GM19395 (cell line): ENCODE results near the gene GBP2.
A peak's percentile ranks its signal among the peaks of the same experiment; 100 is the strongest.
"Not testable (repeated sequence)": the region's sequence is repeated elsewhere in the genome, so short reads cannot be mapped to it uniquely, and the experiment has no call there.

Experiments
- ATAC-seq: cut with Tn5 transposase; IDR thresholded peaks from one replicate; pipeline ENCODE4 v1.9.1; 2021; ENCODE audit warnings: mild to moderate bottlenecking, moderate library complexity; ENCODE audit not compliant: unreplicated experiment

GBP2 gene

DNA sequence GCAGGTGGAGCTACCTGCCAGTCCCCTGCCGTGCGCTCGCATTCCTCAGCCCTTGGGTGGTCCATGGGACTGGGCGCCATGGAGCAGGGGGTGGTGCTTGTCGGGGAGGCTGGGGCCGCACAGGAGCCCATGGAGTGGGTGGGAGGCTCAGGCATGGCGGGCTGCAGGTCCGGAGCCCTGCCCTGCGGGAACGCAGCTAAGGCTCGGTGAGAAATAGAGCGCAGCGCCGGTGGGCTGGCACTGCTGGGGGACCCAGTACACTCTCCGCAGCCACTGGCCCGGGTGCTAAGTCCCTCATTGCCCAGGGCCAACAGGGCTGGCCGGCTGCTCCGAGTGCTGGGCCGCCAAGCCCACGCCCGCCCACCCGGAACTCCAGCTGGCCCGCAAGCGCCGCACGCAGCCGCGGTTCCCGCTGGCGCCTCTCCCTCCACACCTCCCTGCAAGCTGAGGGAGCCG is 2.1 kb upstream of the GBP2 start:
- not testable (repeated sequence) for ATAC-seq

DNA sequence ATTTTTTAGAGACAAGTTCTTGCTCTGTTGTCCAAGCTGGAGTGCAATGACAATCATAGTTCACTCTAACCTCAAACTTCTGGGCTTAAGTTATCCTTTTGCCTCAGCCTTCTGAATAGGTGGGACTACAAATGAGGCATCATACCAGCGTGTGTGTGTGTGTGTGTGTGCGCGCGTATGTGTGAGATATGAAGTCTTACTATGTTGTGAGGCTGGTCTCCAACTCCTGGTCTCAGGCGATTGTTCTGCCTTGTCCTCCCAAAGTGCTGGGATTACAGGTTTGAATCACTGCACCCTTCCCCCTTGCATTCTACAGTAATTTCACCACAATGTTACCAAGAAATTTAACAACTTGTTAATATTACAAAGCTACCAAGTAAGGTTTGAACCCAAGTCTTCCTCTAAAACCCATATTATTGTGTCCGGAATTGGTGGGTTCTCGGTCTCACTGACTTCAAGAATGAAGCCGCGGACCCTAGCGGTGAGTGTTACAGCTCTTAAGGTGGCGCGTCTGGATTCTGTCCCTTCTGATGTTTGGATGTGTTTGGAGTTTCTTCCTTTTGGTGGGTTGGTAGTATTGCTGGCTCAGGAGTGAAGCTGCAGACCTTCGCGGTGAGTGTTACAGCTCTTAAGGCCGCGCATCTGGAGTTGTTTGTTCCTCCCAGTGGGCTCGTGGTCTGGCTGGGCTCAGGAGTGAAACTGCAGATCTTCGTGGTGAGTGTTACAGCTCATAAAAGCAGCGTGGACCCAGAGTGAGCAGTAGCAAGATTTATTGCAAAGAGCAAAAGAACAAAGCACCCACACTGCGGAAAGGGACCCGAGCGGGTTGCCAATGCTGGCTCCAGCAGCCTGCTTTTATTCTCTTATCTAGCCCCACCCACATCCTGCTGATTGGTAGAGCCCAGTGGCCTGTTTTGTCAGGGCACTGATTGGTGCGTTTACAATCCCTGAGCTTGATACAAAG is 970 bp upstream of the GBP2 start:
- ATAC-seq = peak; percentile 1

DNA sequence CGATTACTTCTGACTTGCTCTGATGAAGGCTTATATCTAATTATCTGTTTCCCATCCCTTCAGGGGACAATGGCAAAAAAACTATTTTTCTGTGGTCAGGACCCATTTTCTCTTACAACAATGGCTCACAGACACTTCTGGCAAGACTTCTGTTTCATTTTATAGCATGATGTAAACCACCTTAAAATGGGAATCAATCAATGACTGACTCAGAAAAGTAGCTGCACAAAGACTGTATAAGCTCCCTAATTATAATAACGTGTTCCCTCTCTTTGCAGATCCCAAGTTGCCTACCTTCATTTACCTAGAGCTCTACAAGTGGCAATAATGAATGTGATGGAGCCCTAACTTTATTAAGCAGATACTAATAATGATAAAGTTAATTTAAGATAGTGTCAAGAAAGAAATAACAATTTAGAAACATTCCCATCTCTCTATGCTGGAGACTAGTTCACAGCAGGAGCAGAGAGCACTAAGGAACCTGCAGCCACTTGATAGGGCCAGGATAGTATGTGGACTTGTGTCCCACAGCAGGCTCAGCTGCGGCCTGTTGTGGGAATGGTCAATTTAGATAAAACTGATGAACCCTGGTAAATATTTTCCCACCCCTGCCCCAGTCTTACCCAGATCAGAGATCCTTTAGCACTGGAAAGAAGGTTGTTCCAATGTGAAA is 538 bp downstream of the GBP2 start:
- peak; percentile 27 for ATAC-seq

- ATAC-seq = no peak
Observed at GRCh38 chr1:89121641-89122040, 4.3 kb downstream of the GBP2 start.

GRCh38 chr1:89114662-89115061 is 11.3 kb downstream of the GBP2 start:
- no peak for ATAC-seq

DNA sequence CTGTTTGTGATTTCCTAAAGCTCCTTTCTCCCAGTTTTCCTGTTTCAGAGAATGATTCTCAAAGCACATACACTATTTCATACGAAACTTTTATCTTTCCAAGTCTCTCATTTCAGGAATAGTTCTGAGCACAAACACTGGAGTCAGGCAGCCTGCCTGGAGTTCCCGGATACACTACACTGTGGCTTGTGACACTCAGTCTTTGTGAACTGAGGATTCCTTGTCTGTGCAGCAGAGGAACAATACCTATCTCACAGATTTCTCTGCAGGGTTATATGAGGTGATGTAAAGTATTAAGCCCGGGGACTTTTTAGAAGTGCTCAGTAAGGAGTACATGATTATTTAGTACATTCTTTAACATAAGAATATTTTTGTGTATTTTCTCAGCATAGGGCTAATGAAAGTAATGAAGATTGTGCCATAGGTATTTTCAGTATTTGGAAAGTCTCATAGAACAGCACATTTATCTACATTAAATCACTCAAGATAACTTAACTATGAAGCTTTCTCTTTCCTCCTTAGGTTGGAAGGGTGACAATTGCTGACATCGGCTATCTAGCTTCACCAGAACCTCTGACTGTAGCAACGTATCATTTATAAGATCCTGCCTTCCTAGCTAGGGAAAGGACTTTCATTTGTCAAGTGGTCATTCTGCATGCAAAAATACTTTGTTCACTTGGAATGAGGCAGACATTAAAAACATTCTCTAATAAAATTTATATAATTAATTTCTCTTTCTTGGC is 12.9 kb downstream of the GBP2 start:
- ATAC-seq = no peak

GRCh38 chr1:89104687-89105086 is 21.2 kb downstream of the GBP2 start:
- ATAC-seq = no peak

- no peak for ATAC-seq
Observed at GRCh38 chr1:89104147-89104546, 21.8 kb downstream of the GBP2 start.

DNA sequence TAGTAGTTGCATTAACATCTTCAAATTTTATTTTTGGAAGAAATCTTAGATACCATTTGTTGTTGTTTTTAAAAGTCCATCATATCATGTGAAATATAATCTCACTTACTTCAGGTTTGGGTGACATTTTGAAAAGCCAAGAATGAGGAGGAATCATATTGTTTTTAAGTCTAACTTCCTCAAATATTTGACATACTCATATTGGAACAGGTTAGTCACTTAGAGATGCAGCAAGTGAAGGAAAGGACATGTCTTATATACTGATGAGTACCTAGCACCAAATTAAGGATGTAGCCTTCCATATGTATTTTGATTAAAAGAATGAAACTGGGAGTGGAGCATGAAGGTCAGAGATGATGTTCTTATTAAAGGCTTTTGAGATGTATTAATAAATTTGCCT is 23.9 kb downstream of the GBP2 start:
- ATAC-seq = no peak

DNA sequence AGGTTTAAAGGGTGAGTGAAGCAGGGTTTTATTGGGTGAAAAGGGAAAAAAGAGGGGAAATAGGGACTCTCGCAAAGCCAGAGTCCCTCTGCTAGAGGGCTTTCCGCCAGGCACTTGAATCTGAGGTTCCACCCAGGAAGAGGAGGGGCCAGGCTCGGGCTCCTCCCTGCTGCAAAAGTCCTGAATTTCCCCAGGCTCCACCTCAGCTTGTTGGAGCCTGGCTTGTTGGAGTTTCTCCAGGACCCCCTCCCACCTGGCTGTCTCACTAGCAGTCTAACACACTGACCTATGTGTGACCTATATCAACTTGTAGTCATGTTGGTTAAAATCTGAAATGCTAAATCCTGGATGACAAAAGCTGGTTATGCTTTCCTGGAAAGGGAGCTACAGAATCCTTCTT is 25.5 kb downstream of the GBP2 start:
- no peak for ATAC-seq

- ATAC-seq = no peak
Observed at GRCh38 chr1:89098857-89099256, 27.1 kb downstream of the GBP2 start.

- no peak for ATAC-seq
Observed at GRCh38 chr1:89095737-89096136, 30.2 kb downstream of the GBP2 start.

DNA sequence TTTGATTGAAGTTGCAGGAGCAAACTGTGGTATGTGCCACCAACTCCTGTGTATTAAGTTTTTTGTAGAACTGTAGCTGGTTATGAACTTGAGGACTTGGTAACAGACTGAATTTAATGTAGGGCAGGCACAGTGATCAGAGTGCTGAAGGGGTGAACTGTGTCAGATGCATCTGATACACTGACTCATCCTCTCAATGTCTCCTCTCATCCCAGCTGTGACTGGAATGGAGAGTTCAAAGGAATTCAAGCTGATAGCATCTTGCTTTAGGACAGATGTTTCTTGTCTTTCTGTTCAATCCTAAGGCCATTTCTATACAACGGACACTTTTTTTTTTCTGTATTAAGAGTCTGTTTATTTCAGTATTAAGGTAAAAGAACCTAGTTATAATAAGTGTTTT is 36.0 kb downstream of the GBP2 start:
- no peak for ATAC-seq

DNA sequence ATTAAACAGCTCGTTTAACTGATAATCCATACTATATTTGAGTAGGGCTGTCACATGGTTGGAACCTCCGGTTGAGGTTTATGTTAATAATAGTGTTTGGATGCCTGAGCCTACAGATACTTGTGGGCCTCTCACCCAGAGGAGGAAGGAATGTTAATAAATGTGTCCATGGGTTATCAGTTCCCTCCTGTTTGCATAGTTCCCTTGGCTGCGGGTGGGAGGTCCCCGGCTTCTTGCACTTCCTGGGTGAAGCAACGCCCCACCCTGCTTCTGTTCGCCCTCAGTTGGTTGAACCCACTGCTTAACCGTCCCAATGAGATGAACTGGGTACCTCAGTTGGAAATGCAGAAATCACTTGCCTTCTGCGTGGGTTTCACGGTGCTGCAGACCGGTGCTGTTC is 37.3 kb downstream of the GBP2 start:
- no peak for ATAC-seq

DNA sequence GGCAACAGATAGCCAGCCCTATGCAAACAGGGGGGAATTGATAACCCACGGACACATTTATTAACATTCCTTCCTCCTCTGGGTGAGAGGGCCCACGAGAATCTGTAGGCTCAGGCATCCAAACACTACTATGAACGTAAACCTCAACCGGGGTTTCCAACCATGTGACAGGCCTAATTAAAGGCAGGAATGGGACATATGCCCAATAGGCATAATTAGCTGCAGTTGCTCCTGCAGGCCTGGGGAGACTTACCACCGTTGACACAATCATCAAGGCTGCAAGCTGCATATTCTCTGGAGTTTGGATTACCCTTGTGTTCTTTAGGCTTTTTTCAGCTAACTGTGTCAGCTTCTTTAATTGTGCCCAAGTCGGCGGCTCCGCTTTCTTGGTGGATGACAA is 38.7 kb downstream of the GBP2 start:
- no peak for ATAC-seq

DNA sequence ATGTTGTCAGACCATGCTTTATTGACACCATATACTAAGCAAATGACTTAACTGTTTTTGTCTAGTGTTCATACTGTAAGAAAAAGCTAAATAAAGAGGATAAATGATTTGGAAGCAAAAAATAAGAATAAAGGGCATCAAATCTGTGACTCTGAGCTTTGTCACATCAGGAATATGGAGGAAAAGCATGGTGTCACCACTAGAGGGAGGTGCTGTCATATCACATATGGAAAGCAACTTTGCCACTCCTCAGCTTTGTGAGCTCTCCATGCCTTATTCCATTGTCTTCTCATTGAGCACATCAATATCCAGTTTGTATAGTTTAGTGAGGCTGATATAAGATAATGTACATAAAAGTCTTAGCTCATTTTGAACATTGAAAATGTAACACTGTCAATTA is 40.1 kb downstream of the GBP2 start:
- no peak for ATAC-seq

- no peak for ATAC-seq
Observed at GRCh38 chr1:89081005-89081404, 44.9 kb downstream of the GBP2 start.

GRCh38 chr1:89080068-89080467 is 45.8 kb downstream of the GBP2 start:
- ATAC-seq = not testable (repeated sequence)

DNA sequence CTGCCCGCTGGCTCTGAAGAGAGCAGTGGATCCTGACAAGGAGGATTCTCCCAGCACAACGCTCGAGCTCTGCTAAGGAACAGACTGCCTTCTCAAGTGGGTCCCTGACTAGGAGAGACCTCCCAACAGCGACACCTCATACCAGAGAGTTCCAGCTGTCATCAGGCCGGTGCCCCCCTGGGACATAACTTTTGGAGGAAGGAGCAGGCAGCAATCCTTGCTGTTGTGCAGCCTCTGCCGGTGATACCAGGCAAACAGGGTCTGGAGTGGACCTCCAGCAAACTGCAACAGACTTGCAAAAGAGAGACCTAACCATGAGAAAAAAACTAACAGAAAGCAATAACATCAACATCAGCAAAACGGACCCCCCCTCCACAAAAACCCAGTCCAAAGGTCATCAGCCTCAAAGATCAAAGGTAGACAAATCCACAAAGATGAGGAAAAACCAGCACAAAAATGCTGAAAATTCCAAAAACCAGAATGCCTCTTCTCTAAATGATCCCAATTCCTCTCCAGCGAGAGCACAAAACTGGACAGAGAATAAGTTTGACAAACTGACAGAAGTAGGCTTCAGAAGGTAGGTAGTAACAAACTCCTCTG is 53.3 kb downstream of the GBP2 start:
- ATAC-seq = not testable (repeated sequence)

GRCh38 chr1:89070509-89070908 is 55.4 kb downstream of the GBP2 start:
- no peak for ATAC-seq

DNA sequence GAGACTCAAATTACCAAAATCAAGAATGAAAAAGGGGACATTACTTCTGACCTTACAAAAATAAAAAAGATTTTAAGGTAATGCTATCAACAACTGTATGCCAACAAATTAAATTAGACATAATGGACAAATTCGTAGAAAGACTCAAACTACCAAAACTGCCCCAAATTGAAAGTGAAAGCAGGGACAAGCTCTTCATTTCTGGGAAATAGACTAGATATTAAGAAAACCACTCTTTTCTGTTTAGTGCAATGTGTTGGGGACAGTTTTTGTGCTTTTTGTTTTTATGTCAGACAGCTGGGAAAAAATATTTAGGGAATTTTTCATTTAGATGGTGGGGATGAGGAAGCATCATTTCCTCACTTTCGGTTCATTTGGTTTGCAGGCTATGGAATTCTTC is 56.0 kb downstream of the GBP2 start:
- no peak for ATAC-seq
